Measurements from ENCODE around the gene MLN.

- TF ChIP-seq CTCF (IDR thresholded peaks at IDR 0.05; ENCODE audit: poor library complexity, severe bottlenecking) (no peak), EZH2 (IDR thresholded peaks at IDR 0.05; ENCODE audit: borderline replicate concordance, insufficient read depth, low read length, poor library complexity, severe bottlenecking) (no peak), TAF1 (IDR thresholded peaks at IDR 0.05; ENCODE audit: low read depth) (no peak), RAD21 (conservative IDR thresholded peaks at IDR 0.05) (no peak), POLR2AphosphoS5 (IDR thresholded peaks at IDR 0.05) (no peak), REST (IDR thresholded peaks at IDR 0.05; ENCODE audit: borderline replicate concordance) (no peak)
These were observed 41.1 kb downstream of the MLN start for GRCh38 chr6:33762713-33763112.

Measured in neural cell (in vitro differentiated cells).